MV-4-11 (cell line): ENCODE results near the gene GPR137B.
A peak's percentile ranks its signal among the peaks of the same experiment; 100 is the strongest.

ENCODE experiments used
- DNase-seq: peaks from one replicate; lab custom pipeline; 2025; lab: John Stamatoyannopoulos, UW

GPR137B gene

GRCh38 chr1:236142253-236143103, at the start of gene GPR137B:
GPR137B (plus strand) TSS chr1:236142539; CDS start chr1:236142623, 84 bp downstream.
- DNase-seq, result peak; percentile 60

GRCh38 chr1:236092899-236093298, 49.4 kb upstream of the GPR137B start:
- DNase-seq, result no peak

- no peak for DNase-seq
Observed at GRCh38 chr1:236095705-236096520, 46.4 kb upstream of the GPR137B start.

- DNase-seq, result peak; percentile 68
Observed at GRCh38 chr1:236096660-236097482, 45.5 kb upstream of the GPR137B start.

DNA sequence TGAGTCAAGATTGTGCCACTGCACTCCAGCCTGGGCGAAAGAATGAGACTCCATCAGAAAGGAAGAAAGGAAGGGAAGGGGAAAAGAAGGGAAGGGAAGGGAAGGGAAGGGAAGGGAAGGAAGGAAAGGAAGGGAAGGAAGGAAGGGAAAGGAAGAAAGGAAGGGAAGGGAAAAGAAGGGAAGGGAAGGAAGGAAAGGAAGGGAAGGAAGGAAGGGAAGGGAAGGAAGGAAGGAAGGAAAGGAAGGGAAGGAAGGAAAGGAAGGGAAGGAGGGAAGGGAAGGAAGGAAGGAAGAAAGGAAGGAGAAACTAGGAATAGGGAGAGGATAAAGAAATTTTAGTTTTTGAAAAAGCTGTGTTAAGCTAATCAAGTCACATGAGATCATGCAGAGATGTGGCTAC, 44.1 kb upstream of the GPR137B start:
- no peak for DNase-seq

DNA sequence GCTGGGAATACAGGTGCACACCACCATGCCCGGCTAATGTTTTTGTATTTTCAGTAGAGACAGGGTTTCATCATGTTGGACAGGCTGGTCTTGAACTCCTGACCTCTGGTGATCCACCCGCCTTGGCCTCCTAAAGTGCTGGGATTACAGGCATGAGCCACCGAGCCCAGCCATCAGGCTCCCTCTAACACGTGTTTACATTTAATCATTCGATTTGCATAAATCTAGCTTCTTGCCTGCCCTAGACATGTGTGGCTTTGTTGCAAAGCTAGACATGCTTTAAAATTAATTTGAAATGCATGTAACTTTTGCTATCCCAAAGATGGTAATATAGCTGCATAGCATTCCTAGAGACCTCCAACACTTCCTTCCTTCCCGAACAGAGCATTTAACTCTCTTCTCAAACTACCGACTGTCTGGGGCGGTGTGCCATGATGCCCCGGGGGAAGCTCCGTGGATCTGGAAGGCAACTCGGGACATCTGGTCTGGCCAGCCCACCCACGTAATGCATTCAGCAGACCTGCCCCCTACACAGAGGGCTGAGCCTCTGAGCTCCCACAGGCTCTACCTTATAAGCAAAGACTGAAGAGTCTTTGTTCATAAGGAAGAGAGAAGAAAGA, 42.9 kb upstream of the GPR137B start:
- no peak for DNase-seq

- no peak for DNase-seq
Observed at GRCh38 chr1:236100799-236101198, 41.5 kb upstream of the GPR137B start.

DNA sequence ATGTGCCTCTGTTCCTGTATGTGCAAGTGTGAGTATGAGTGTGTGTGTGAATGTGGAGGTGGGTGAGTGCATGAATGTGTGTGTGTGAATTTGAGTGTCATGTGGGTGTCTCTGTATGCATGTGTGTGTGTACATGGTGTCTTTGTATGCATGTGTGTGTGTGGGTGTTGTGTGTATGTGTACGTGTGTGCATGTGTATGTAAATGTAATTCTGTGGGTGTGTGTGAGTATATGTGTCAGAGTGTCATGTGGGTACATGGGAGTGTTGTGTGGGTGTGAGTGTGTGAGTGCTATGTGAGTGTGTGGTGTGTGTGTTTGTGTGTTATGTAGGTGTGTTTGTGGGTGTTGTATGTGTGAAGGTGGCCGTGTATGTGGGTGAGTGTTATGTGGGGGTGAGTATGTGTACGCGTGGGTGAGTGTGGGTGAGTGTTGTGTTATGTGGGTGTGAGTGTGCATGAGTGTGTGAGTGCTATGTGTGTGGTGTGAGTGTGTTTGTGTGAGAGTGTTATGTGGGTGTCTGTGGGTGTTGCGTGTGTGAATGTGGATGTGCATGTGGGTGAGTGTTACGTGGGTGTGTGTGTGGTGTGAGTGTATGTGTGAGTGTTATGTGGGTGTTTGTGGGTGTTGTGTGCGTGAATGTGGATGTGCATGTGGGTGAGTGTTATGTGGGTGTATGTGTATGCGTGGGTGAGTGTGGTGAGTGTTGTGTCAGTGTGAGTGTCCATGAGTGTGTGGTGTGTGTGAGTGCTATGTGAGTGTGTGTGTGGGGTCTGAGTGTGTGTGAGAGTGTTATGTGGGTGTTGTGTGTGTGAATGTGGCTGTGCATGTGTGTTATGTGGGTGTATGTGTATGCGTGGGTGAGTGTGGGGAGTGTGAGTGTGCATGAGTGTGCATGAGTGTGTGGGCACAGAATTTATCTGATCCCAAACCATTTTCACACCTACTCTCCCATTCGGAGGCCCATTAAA, 40.8 kb upstream of the GPR137B start:
- DNase-seq, result no peak

- DNase-seq, result no peak
Observed at GRCh38 chr1:236102611-236103010, 39.7 kb upstream of the GPR137B start.

GRCh38 chr1:236103059-236103458, 39.3 kb upstream of the GPR137B start:
- DNase-seq, result no peak

GRCh38 chr1:236103646-236104218, 38.6 kb upstream of the GPR137B start:
- DNase-seq, result peak; percentile 44

- DNase-seq, result no peak
Observed at GRCh38 chr1:236107121-236107907, 35.0 kb upstream of the GPR137B start.

DNA sequence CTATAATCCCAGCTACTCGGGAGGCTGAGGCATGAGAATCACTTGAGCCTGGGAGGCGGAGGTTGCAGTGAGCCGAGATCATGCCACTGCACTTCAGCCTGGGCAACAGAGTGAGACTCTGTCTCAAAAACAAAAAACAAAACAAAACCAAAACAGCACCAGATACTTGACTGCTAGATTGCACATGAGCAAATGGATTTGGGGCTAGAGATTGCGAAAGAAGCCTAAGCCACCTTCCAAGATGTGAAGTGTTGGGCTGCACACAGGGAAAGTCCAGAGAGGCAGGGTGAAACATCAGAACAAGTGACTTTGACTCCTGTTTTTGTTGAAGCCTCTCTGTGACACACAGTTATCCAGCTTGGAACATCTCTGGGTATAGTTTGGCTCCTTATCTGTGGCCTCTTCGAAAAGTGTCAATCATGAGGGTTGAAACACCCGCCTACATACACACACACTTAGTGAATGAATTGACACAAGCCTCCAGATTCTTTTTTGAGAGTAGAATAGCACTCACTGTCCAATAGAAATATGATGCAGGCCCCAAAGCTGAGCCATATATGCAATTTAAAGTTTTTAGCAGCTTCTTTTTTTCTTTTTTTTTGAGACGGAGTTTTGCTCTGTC, 34.2 kb upstream of the GPR137B start:
- peak; percentile 43 for DNase-seq

DNA sequence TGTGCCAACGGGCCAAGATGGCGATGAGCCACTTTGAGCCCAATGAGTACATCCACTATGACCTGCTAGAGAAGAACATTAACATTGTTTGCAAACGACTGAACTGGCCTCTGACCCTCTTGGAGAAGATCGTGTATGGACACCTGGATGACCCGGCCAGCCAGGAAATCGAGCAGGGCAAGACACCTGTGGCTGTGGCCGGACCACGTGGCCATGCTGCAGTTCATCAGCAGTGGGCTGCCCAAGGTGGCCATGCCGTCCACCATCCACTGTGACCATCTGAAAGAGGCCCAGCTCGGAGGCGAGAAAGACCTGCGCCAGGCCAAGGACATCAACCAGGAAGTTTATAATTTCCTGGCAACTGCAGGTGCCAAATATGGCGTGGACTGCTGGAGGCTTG, 32.2 kb upstream of the GPR137B start:
- DNase-seq, result no peak

- DNase-seq, result no peak
Observed at GRCh38 chr1:236111527-236112331, 30.6 kb upstream of the GPR137B start.

- DNase-seq, result no peak
Observed at GRCh38 chr1:236112332-236112627, 30.1 kb upstream of the GPR137B start.

DNA sequence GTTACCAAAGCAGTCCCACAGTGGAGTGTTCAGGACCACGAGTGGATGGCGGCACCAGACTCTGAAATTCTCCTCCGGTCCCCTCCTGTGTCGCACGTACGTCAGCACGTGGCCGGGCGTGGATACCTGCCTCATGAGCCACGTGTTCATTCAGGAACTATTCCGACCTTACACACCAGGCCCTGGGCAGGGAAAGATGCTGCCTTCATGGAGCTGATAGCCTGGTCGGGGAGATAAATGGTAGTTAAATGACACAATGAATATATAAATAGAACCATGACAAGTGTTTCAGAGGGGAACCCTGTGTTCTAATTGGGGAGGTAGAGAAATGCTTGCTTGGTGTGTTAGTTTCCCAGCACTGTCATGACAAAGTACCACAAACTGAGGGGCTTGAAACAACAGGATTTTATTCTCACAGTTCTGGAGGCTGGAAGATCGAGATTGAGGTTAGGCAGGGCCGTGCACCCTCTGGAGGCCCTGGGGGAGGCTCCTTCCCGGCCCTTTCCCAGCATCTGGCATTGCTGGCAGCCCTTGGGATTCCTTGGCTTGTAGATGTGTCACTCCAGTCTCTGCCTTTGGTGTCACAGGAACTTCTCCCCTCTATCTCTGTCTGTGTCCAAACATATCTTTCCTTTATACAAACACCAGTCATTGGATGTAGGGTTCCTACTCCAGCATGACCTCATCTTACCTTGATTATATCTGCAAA, 28.9 kb upstream of the GPR137B start:
- no peak for DNase-seq
